Fibroblast of lung (primary cell): ENCODE data around the gene PHF8.

Source experiments
- EZH2 ChIP-seq: IDR thresholded peaks from 2 replicates; pipeline ENCODE4 v1.5.1; 2012; ENCODE audit warnings: low read length, control low read depth, mild to moderate bottlenecking; ENCODE audit errors: missing control alignments
- TF ChIP-seq, protein P1 (sequence below), 2 donors: IDR thresholded peaks in 1 of 2; conservative IDR thresholded peaks in 1 of 2; 1 replicate in 1 of 2; 2 replicates in 1 of 2; pipeline ENCODE4 v1.5.1; 2011 to 2012; ENCODE audit warnings: low read length in 2 of 2, control low read depth in 1 of 2, inconsistent platforms in 1 of 2, low read depth in 1 of 2, mild to moderate bottlenecking in 1 of 2

DNA sequence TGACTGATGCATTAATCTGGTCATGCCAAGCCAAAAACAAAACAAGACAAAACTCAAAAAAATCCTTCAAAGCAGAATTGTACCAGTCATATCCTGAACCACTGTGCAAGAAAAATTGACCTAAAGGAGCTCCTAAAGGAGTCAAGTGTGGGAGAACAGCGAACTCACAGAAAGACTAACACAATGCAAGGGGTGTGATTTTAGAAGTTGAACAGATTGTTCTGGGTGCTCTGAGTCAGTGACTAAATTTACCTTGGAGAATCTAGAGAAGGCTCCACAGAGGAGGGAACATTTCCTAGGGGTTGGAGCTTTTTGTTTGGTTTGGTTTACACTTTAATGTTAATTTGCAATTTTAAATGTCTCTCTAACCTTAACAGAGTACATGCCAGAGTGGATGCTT, 48.9 kb upstream of the PHF8 start:
- TF ChIP-seq, protein P1, sequence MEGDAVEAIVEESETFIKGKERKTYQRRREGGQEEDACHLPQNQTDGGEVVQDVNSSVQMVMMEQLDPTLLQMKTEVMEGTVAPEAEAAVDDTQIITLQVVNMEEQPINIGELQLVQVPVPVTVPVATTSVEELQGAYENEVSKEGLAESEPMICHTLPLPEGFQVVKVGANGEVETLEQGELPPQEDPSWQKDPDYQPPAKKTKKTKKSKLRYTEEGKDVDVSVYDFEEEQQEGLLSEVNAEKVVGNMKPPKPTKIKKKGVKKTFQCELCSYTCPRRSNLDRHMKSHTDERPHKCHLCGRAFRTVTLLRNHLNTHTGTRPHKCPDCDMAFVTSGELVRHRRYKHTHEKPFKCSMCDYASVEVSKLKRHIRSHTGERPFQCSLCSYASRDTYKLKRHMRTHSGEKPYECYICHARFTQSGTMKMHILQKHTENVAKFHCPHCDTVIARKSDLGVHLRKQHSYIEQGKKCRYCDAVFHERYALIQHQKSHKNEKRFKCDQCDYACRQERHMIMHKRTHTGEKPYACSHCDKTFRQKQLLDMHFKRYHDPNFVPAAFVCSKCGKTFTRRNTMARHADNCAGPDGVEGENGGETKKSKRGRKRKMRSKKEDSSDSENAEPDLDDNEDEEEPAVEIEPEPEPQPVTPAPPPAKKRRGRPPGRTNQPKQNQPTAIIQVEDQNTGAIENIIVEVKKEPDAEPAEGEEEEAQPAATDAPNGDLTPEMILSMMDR (conservative IDR thresholded peaks at IDR 0.05 in 1 of 2, IDR thresholded peaks at IDR 0.05 in 1 of 2; ENCODE audit: low read depth in 1 of 2, low read length in 2 of 2): no peak
- no peak for TF ChIP-seq EZH2
